K562 (cell line): ENCODE measurements around the gene BAMBI. TPM values are rescaled to one million over a fixed set of nuclear protein-coding genes. Genes with fewer than 3 reads are reported as not detected.

Source experiments
- BMI1 ChIP-seq: fragments of 150-350 bp; IDR thresholded peaks from 2 replicates; pipeline ENCODE4 v1.6.1; 2014; ENCODE audit warnings: low read length
- C11orf30 ChIP-seq: fragments of 450-650 bp; IDR thresholded peaks from 2 replicates; pipeline ENCODE4 v1.6.1; 2016; ENCODE audit warnings: low read depth, mild to moderate bottlenecking
- CBX2 ChIP-seq: fragments of 200-600 bp; sonication (generic); IDR thresholded peaks from one replicate; pipeline ENCODE4 v1.6.1; 2012; ENCODE audit warnings: mild to moderate bottlenecking, low read length, inconsistent platforms; ENCODE audit not compliant: insufficient read depth, poor library complexity, severe bottlenecking
- COPS2 ChIP-seq: fragments of 450-650 bp; conservative IDR thresholded peaks from 2 replicates; pipeline ENCODE4 v1.6.1; 2016; ENCODE audit warnings: mild to moderate bottlenecking, moderate library complexity
- DDX20 ChIP-seq: fragments of 450-650 bp; IDR thresholded peaks from 2 replicates; pipeline ENCODE4 v1.6.1; 2016; ENCODE audit warnings: missing genetic modification characterization, low read depth, mild to moderate bottlenecking, missing compliant biosample characterization, moderate library complexity
- MYC ChIP-seq, 2 experiments: fragments of 250-450 bp in 1 of 2; sonication (Bioruptor Pico) in 1 of 2; IDR thresholded peaks; 2 replicates each; pipeline versions ENCODE4 v1.5.1 to v1.6.1; 2012 to 2021; ENCODE audit warnings: low read depth in 2 of 2, borderline replicate concordance in 1 of 2, improper control_type of control experiment in 1 of 2, low read length in 1 of 2, mild to moderate bottlenecking in 1 of 2, moderate library complexity in 1 of 2
- RNF2 ChIP-seq: sonication (generic); IDR thresholded peaks from 2 replicates; pipeline ENCODE4 v1.6.1; 2016
- SAP30 ChIP-seq: fragments of 200-600 bp; sonication (generic); IDR thresholded peaks from 2 replicates; pipeline ENCODE4 v1.6.1; 2012; ENCODE audit warnings: borderline replicate concordance, low read depth, mild to moderate bottlenecking, moderate library complexity, low read length, control low read depth, inconsistent platforms; ENCODE audit not compliant: insufficient read depth, poor library complexity, severe bottlenecking
- SP1 ChIP-seq: sonication (generic); formaldehyde crosslinking; IDR thresholded peaks from 2 replicates; pipeline ENCODE4 v1.8.1; 2022; ENCODE audit warnings: mild to moderate bottlenecking, missing genetic modification reagents
- SRSF9 ChIP-seq: fragments of 200-400 bp; formaldehyde crosslinking; IDR thresholded peaks from 2 replicates; pipeline ENCODE4 v1.6.1; 2017; ENCODE audit warnings: low read depth, low read length, borderline replicate concordance
- TCF7 ChIP-seq: sonication (generic); IDR thresholded peaks from 2 replicates; pipeline ENCODE4 v1.6.1; 2016; ENCODE audit warnings: antibody characterized with exemption, borderline replicate concordance
- TRIM28 ChIP-seq: fragments of 450-650 bp; IDR thresholded peaks from 2 replicates; pipeline ENCODE4 v1.6.1; 2017
- WHSC1 ChIP-seq: IDR thresholded peaks from one replicate; pipeline ENCODE4 v1.6.1; 2012; ENCODE audit warnings: low read length, control low read depth, inconsistent platforms
- ZBTB7A ChIP-seq: IDR thresholded peaks from 2 replicates; pipeline ENCODE4 v1.6.1; 2011; ENCODE audit warnings: low read depth, mild to moderate bottlenecking, low read length, moderate library complexity, borderline replicate concordance; ENCODE audit not compliant: control insufficient read depth
- ZNF583 ChIP-seq: fragments of 250-450 bp; sonication (Bioruptor Pico); IDR thresholded peaks from 2 replicates; pipeline ENCODE4 v1.4.0; 2020
- ZNF707 ChIP-seq: fragments of 250-450 bp; sonication (Bioruptor Pico); conservative IDR thresholded peaks from 2 replicates; pipeline ENCODE4 v1.8.0; 2022; ENCODE audit warnings: inconsistent platforms, mild to moderate bottlenecking, moderate library complexity
- polyA plus RNA-seq, 8 experiments: library from polyadenylated mRNA; depleted of rRNA in 4 of 8; stranded (reverse) in 5 of 8; unstranded in 3 of 8; fragments of >200 nt; fragmentation: Nextera tagmentation in 2 of 8; fragmentation: Illumina TruSeq in 1 of 8; extraction: Ambion mirVana in 2 of 8; extraction: Trizol in 1 of 8; gene quantifications; 2 replicates each; pipeline versions ENCODE4 v1.2.1 to v1.2.3, GENCODE V29; 2011 to 2014; ENCODE audit warnings: inconsistent platforms in 1 of 8, missing spikeins in 1 of 8
- total RNA-seq, 7 experiments: library from RNA; depleted of rRNA in 6 of 7; stranded (reverse); fragments of >200 nt in 6 of 7; fragmentation: Illumina TruSeq in 2 of 7; extraction: Trizol in 2 of 7; gene quantifications; 2 replicates each; pipeline versions ENCODE4 v1.2.1 to v1.2.3, GENCODE V29; 2011 to 2021; ENCODE audit warnings: low replicate concordance in 1 of 7
- TF ChIP-seq, protein P1 (sequence below), 2 experiments: fragments of 450-650 bp; IDR thresholded peaks; 2 replicates each; pipeline ENCODE4 v1.6.1; 2016; ENCODE audit warnings: mild to moderate bottlenecking in 2 of 2, borderline replicate concordance in 1 of 2, low read depth in 1 of 2, moderate library complexity in 1 of 2
- TF ChIP-seq, protein P2 (sequence below): fragments of 450-650 bp; IDR thresholded peaks from 2 replicates; pipeline ENCODE4 v1.6.1; 2016

BAMBI gene
- total and polyA plus RNA-seq, 9 of the 15 experiments (the other 6 are each of a cell fraction or from before 2014, with no cell fraction given): 2.0 to 21.8 (median 13.5) TPM

DNA sequence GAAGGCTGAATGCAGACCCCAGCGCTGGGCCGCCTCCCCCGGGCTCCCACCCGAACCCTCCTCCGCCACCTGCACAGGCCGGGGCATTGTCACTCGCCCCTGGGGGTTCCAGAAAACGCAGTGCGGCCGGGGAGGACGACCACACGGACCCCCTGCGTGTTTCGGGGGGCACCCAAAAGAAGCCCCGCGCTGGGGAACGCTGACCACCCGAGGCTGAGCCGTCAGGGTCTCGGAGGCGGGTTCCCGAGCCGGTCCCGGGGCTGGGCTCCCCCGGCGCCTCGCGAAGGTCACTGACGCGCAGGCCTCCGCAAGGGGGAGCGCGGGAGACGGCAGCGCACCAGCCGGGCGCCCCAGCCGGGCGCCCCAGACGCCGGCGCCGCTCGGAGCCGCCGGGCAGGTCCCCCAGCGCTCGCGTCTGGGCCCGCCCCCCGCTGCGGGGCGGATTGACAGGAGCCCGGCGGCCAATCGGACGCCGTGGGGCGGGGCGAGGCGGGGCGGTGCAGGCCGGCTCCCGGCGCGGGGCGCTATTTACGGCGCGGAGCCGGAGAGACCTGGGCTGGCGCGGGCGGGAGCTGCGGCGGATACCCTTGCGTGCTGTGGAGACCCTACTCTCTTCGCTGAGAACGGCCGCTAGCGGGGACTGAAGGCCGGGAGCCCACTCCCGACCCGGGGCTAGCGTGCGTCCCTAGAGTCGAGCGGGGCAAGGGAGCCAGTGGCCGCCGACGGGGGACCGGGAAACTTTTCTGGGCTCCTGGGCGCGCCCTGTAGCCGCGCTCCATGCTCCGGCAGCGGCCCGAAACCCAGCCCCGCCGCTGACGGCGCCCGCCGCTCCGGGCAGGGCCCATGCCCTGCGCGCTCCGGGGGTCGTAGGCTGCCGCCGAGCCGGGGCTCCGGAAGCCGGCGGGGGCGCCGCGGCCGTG lies at the start of gene BAMBI (continued):
- no peak for TF ChIP-seq CBX2
- TF ChIP-seq TCF7: no peak
- no peak for TF ChIP-seq C11orf30
- peak; percentile 47; the same call in 1 of the 2 replicates for TF ChIP-seq SP1 (CRISPR knock-in tag)
- TF ChIP-seq BMI1: no peak
- no peak for TF ChIP-seq TRIM28
- TF ChIP-seq, protein P1, sequence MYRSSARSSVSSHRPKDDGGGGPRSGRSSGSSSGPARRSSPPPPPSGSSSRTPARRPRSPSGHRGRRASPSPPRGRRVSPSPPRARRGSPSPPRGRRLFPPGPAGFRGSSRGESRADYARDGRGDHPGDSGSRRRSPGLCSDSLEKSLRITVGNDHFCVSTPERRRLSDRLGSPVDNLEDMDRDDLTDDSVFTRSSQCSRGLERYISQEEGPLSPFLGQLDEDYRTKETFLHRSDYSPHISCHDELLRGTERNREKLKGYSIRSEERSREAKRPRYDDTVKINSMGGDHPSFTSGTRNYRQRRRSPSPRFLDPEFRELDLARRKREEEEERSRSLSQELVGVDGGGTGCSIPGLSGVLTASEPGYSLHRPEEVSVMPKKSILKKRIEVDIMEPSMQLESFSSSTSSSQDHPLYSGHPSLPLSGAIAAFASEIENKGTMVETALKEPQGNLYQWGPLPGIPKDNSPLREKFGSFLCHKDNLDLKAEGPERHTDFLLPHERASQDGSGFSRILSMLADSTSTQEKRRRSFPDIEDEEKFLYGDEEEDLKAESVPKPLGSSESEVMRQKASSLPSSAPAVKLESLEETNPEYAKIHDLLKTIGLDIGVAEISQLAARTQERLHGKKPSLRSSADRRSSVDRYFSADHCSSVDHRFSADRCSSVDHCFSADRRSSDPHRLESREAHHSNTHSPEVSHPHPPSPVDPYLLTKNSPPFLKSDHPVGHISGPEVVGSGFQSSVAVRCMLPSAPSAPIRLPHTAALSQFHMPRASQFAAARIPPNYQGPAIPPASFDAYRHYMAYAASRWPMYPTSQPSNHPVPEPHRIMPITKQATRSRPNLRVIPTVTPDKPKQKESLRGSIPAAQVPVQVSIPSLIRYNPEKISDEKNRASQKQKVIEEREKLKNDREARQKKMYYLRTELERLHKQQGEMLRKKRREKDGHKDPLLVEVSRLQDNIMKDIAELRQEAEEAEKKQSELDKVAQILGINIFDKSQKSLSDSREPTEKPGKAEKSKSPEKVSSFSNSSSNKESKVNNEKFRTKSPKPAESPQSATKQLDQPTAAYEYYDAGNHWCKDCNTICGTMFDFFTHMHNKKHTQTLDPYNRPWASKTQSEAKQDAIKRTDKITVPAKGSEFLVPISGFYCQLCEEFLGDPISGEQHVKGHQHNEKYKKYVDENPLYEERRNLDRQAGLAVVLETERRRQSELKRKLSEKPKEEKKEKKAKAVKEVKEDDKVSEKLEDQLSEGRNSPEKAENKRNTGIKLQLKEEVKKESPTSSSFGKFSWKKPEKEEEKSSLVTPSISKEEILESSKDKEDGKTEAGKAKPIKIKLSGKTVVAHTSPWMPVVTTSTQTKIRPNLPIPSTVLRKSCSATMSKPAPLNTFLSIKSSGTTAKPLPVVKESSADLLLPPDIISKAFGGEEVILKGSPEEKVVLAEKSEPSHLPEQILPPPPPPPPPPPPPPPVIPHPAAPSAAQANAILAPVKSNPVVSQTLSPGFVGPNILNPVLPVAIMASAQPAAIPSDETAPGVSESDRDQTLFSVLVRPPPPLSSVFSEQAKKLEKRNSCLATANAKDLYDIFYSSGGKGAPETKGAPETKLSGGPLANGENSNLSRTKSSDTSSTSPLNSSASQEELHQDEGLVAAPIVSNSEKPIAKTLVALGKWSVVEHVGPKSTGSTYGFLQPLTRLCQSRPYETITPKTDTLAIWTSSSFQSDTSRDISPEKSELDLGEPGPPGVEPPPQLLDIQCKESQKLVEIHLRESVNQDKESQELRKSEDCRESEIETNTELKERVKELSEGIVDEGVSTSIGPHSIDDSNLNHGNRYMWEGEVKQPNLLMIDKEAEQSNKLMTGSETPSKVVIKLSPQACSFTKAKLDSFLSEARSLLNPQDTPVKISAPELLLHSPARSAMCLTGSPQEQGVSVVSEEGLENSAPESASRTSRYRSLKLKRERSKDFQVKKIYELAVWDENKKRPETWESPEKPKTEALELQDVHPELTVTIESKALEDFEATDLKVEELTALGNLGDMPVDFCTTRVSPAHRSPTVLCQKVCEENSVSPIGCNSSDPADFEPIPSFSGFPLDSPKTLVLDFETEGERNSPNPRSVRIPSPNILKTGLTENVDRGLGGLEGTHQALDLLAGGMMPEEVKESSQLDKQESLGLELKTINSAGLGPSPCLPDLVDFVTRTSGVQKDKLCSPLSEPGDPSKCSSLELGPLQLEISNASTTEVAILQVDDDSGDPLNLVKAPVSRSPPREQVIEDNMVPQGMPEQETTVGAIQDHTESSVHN (IDR thresholded peaks at IDR 0.05; ENCODE audit: borderline replicate concordance in 1 of 2, low read depth in 1 of 2): no peak
- TF ChIP-seq DDX20 (tag): no peak
- no peak for TF ChIP-seq WHSC1
- TF ChIP-seq, protein P2, sequence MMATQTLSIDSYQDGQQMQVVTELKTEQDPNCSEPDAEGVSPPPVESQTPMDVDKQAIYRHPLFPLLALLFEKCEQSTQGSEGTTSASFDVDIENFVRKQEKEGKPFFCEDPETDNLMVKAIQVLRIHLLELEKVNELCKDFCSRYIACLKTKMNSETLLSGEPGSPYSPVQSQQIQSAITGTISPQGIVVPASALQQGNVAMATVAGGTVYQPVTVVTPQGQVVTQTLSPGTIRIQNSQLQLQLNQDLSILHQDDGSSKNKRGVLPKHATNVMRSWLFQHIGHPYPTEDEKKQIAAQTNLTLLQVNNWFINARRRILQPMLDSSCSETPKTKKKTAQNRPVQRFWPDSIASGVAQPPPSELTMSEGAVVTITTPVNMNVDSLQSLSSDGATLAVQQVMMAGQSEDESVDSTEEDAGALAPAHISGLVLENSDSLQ: peak; percentile 81
- no peak for TF ChIP-seq ZNF583 (CRISPR knock-in tag)
- no peak for TF ChIP-seq COPS2
- peak; percentile 51 for TF ChIP-seq MYC (IDR thresholded peaks at IDR 0.05; ENCODE audit: low read depth, low read length)
- no peak for TF ChIP-seq MYC (CRISPR knock-in tag; IDR thresholded peaks at IDR 0.05; ENCODE audit: borderline replicate concordance, low read depth)
- TF ChIP-seq ZBTB7A: peak; percentile 80; the same call in 1 of the 2 replicates
- TF ChIP-seq SRSF9: no peak
- TF ChIP-seq ZNF707: no peak
- 0 out of 2 replicates have a peak, but pooled peaks have one; percentile 18 for TF ChIP-seq RNF2
- no peak for TF ChIP-seq SAP30
